Heart left ventricle (tissue), 13 donors: ENCODE data around the gene RAD51.
"Not testable (repeated sequence)": the region's sequence is repeated elsewhere in the genome, so short reads cannot be mapped to it uniquely, and the experiment has no call there.

ENCODE experiments used
- POLR2A ChIP-seq, 2 donors: fragments of 450-650 bp; IDR thresholded peaks; one replicate each; pipeline ENCODE4 v1.6.1; 2017; ENCODE audit warnings: antibody characterized with exemption in 2 of 2, mild to moderate bottlenecking in 2 of 2, moderate library complexity in 2 of 2
- TF ChIP-seq, protein P1 (sequence below), 12 donors: fragments of 200-600 bp; sonication (generic) in 4 of 12; IDR thresholded peaks; one replicate each; pipeline versions ENCODE4 v1.5.0 to v1.8.0; 2018 to 2022; ENCODE audit warnings: antibody characterized with exemption in 12 of 12, mild to moderate bottlenecking in 5 of 12
- donor health status: ischemic (EF 13 %, LVEDD 7.1; RV severe dilation, severe dysfunction).
- donor health status: DM: no; HTN: yes; CAD: no.
- donor health status: DM: no; HTN: no; CAD: no.
- donor health status: ischemic (EF 25% LVEDD 6.9; RV normal size, moderate dysfunction).
- donor health status: ischemic (EF 25% LVEDD 5.7; RV mildly dilated, moderate dysfunction).
- donor health status: ischemic (EF 35%, LVEDD 5.7; RV mildly dilated, moderate dysfunction).
- donor health status: nonischemic (EF 11% LVEDD 7.7; RV severe dilation, severe dysfunction).
- donor health status: DM: yes; HTN: yes; CAD: no.
- donor health status: PGD.
- donor health status: ischemic (EF 29% LVEDD 5.4; RV normal size, mild dysfunction).
- donor health status: nonischemic (EF 23%, LVEDD 6.1; RV moderate dilation, normal function).

DNA sequence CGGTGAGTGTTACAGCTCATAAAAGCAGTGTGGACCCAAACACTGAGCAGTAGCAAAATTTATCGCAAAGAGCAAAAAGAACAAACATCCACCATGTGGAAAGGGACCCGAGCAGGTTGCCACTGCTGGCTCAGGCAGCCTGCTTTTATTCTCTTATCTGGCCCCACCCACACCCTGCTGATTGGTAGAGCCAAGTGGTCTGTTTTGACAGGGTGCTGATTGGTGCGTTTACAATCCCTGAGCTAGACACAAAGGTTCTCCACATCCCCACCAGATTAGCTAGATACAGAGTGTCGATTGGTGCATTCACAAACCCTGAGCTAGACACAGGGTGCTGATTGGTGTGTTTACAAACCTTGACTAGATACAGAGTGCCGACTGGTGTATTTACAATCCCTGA lies 18.7 kb upstream of the RAD51 start:
- TF ChIP-seq, protein P1, sequence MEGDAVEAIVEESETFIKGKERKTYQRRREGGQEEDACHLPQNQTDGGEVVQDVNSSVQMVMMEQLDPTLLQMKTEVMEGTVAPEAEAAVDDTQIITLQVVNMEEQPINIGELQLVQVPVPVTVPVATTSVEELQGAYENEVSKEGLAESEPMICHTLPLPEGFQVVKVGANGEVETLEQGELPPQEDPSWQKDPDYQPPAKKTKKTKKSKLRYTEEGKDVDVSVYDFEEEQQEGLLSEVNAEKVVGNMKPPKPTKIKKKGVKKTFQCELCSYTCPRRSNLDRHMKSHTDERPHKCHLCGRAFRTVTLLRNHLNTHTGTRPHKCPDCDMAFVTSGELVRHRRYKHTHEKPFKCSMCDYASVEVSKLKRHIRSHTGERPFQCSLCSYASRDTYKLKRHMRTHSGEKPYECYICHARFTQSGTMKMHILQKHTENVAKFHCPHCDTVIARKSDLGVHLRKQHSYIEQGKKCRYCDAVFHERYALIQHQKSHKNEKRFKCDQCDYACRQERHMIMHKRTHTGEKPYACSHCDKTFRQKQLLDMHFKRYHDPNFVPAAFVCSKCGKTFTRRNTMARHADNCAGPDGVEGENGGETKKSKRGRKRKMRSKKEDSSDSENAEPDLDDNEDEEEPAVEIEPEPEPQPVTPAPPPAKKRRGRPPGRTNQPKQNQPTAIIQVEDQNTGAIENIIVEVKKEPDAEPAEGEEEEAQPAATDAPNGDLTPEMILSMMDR (IDR thresholded peaks at IDR 0.05): not testable (repeated sequence)
- TF ChIP-seq POLR2A (IDR thresholded peaks at IDR 0.05): not testable (repeated sequence)
